Trophoblast cell (in vitro differentiated cells and primary cell): Measurements from ENCODE around the gene TET2.

ENCODE experiments used
- DNase-seq, 2 donors: peaks; one replicate each; pipeline ENCODE4 v3.0.0-alpha.2; 2016
- H2AFZ ChIP-seq: 2 replicates; pipeline ENCODE4 v1.6.1; 2013; ENCODE audit warnings: low read length, moderate library complexity, mild to moderate bottlenecking; ENCODE audit not compliant: insufficient read depth, poor library complexity
- H2AK5ac ChIP-seq: 2 replicates; pipeline ENCODE4 v1.6.1; 2013; ENCODE audit warnings: mild to moderate bottlenecking, low read length
- H2BK120ac ChIP-seq: 2 replicates; pipeline ENCODE4 v1.6.1; 2013; ENCODE audit warnings: low read length, mild to moderate bottlenecking, moderate library complexity; ENCODE audit not compliant: insufficient read depth, poor library complexity
- H2BK12ac ChIP-seq: 2 replicates; pipeline ENCODE4 v1.6.1; 2013; ENCODE audit warnings: mild to moderate bottlenecking, low read length, moderate library complexity
- H2BK5ac ChIP-seq: 2 replicates; pipeline ENCODE4 v1.6.1; 2013; ENCODE audit warnings: low read length, low read depth, moderate library complexity, mild to moderate bottlenecking; ENCODE audit not compliant: poor library complexity
- H3K14ac ChIP-seq: 2 replicates; pipeline ENCODE4 v1.6.1; 2013; ENCODE audit warnings: mild to moderate bottlenecking, low read length
- H3K18ac ChIP-seq: 2 replicates; pipeline ENCODE4 v1.6.1; 2013; ENCODE audit warnings: mild to moderate bottlenecking, low read length
- H3K23ac ChIP-seq: 2 replicates; pipeline ENCODE4 v1.6.1; 2013; ENCODE audit warnings: low read length
- H3K27ac ChIP-seq: 2 replicates; pipeline ENCODE4 v1.5.1; 2013; ENCODE audit warnings: low read depth, mild to moderate bottlenecking, inconsistent platforms, low read length, moderate library complexity
- H3K27me3 ChIP-seq: 2 replicates; pipeline ENCODE4 v1.6.1; 2013; ENCODE audit warnings: inconsistent platforms, mild to moderate bottlenecking, low read length, moderate library complexity; ENCODE audit not compliant: insufficient read depth
- H3K36me3 ChIP-seq, 2 experiments: 1 replicate in 1 of 2; 2 replicates in 1 of 2; pipeline ENCODE4 v1.6.1; 2013; ENCODE audit warnings: low read length in 2 of 2, mild to moderate bottlenecking in 2 of 2, moderate library complexity in 1 of 2; ENCODE audit not compliant: insufficient read depth in 2 of 2, control insufficient read depth in 1 of 2
- H3K4ac ChIP-seq: 2 replicates; pipeline ENCODE4 v1.6.1; 2013; ENCODE audit warnings: low read depth, mild to moderate bottlenecking, low read length, moderate library complexity
- H3K4me1 ChIP-seq, 2 experiments: 1 replicate in 1 of 2; 2 replicates in 1 of 2; pipeline ENCODE4 v1.6.1; 2013; ENCODE audit warnings: low read length in 2 of 2, mild to moderate bottlenecking in 2 of 2, moderate library complexity in 1 of 2; ENCODE audit not compliant: insufficient read depth in 2 of 2, control insufficient read depth in 1 of 2
- H3K4me2 ChIP-seq: 2 replicates; pipeline ENCODE4 v1.6.1; 2013; ENCODE audit warnings: inconsistent platforms, mild to moderate bottlenecking, low read length, moderate library complexity
- H3K4me3 ChIP-seq: 2 replicates; pipeline ENCODE4 v1.5.1; 2013; ENCODE audit warnings: mild to moderate bottlenecking, low read depth, low read length, inconsistent platforms
- H3K79me1 ChIP-seq: one replicate; pipeline ENCODE4 v1.6.1; 2013; ENCODE audit warnings: low read length
- H3K79me2 ChIP-seq: 2 replicates; pipeline ENCODE4 v1.6.1; 2013; ENCODE audit warnings: low read length, mild to moderate bottlenecking; ENCODE audit not compliant: control insufficient read depth, insufficient read depth, poor library complexity
- H3K9ac ChIP-seq: 2 replicates; pipeline ENCODE4 v1.6.1; 2013; ENCODE audit warnings: mild to moderate bottlenecking, low read length
- H3K9me3 ChIP-seq: 2 replicates; pipeline ENCODE4 v1.6.1; 2013; ENCODE audit warnings: low read depth, mild to moderate bottlenecking, control low read depth, inconsistent platforms, low read length; ENCODE audit not compliant: insufficient read depth
- H4K12ac ChIP-seq: 2 replicates; pipeline ENCODE4 v1.6.1; 2013; ENCODE audit warnings: low read depth, mild to moderate bottlenecking, low read length, moderate library complexity
- H4K8ac ChIP-seq: 2 replicates; pipeline ENCODE4 v1.6.1; 2013; ENCODE audit warnings: low read depth, mild to moderate bottlenecking, low read length, moderate library complexity
- H4K91ac ChIP-seq: one replicate; pipeline ENCODE4 v1.6.1; 2013; ENCODE audit warnings: low read depth, mild to moderate bottlenecking, low read length, moderate library complexity
- WGBS: extraction: QIAGEN DNeasy Blood & Tissue Kit; methylation state at CpG from one replicate; pipeline ENCODE4 v1.1.7; 2013; ENCODE audit warnings: missing lambda C conversion rate; ENCODE audit not compliant: insufficient read length, insufficient coverage; ENCODE audit errors: extremely low coverage; 5-methylcytosine and 5-hydroxymethylcytosine counted together

TET2 gene

GRCh38 chr4:105181259-105181658, 34.6 kb downstream of the TET2 start:
- Histone ChIP-seq H2BK5ac (no peak overlapping the region), H3K27me3 (no peaks in the 10 kb centered on the region), H3K79me2 (no peaks in the 10 kb centered on the region), H2AK5ac (no peak overlapping the region), H2BK120ac (no peak overlapping the region), H3K27ac (no peak overlapping the region), H3K4me1 (no peaks in the 10 kb centered on the region), H3K18ac (no peak overlapping the region), H3K9me3 (no peaks in the 10 kb centered on the region), H3K4ac (no peak overlapping the region), H3K14ac (no peak overlapping the region), H3K23ac (no peak overlapping the region), H4K8ac (no peak overlapping the region), H2BK12ac (no peak overlapping the region), H3K79me1 (no peaks in the 10 kb centered on the region), H3K4me3 (no peak overlapping the region), H3K36me3 (no peaks in the 10 kb centered on the region), H4K91ac (no peak overlapping the region), H2AFZ (no peak overlapping the region), H4K12ac (no peak overlapping the region), H3K9ac (no peak overlapping the region), H3K4me2 (no peak overlapping the region)
- peak in 1 of 2 donors; percentile 36 for DNase-seq
- no CpG with 5 or more reads among the region's 2 CpGs for WGBS

- Histone ChIP-seq H3K27ac (no peak overlapping the region), H4K8ac (no peak overlapping the region), H3K9me3 (no peaks in the 10 kb centered on the region), H2BK12ac (no peak overlapping the region), H3K14ac (no peak overlapping the region), H3K4ac (no peak overlapping the region), H3K4me2 (no peak overlapping the region), H3K4me1 (no peaks in the 10 kb centered on the region), H3K79me1 (no peaks in the 10 kb centered on the region), H3K4me3 (no peak overlapping the region), H3K23ac (no peak overlapping the region), H2BK120ac (no peak overlapping the region), H3K18ac (no peak overlapping the region), H3K79me2 (no peaks in the 10 kb centered on the region), H4K91ac (no peak overlapping the region), H2AFZ (no peak overlapping the region), H3K27me3 (no peaks in the 10 kb centered on the region), H2BK5ac (no peak overlapping the region), H3K36me3 (no peaks in the 10 kb centered on the region), H3K9ac (no peak overlapping the region), H2AK5ac (no peak overlapping the region), H4K12ac (no peak overlapping the region)
- peak; percentile 44 to 83 for DNase-seq
- WGBS = no CpG with 5 or more reads among the region's 3 CpGs
Measured at GRCh38 chr4:105182211-105182610, 35.5 kb downstream of the TET2 start.

GRCh38 chr4:105184316-105184980, 37.8 kb downstream of the TET2 start:
- H3K27ac ChIP-seq = no peak overlapping the region
- H2AK5ac ChIP-seq = no peak overlapping the region
- no peak overlapping the region for H4K12ac ChIP-seq
- no peak overlapping the region for H3K9ac ChIP-seq
- no peak overlapping the region for H3K4me3 ChIP-seq
- H3K9me3 ChIP-seq = no peaks in the 10 kb centered on the region
- no peak overlapping the region for H3K4ac ChIP-seq
- no peak overlapping the region for H2BK5ac ChIP-seq
- no peaks in the 10 kb centered on the region for H3K79me2 ChIP-seq
- DNase-seq = no peak
- H3K36me3 ChIP-seq = no peaks in the 10 kb centered on the region
- H3K14ac ChIP-seq = no peak overlapping the region
- H3K27me3 ChIP-seq = no peaks in the 10 kb centered on the region
- no peaks in the 10 kb centered on the region for H3K79me1 ChIP-seq
- no peak overlapping the region for H2BK12ac ChIP-seq
- no peak overlapping the region for H2AFZ ChIP-seq
- no CpG with 5 or more reads among the region's 2 CpGs for WGBS
- no peak overlapping the region for H4K91ac ChIP-seq
- no peaks in the 10 kb centered on the region for H3K4me1 ChIP-seq
- no peak overlapping the region for H2BK120ac ChIP-seq
- no peak overlapping the region for H3K23ac ChIP-seq
- H4K8ac ChIP-seq = no peak overlapping the region
- H3K4me2 ChIP-seq = no peak overlapping the region
- no peak overlapping the region for H3K18ac ChIP-seq

- Histone ChIP-seq H3K79me2 (no peaks in the 10 kb centered on the region), H3K79me1 (no peaks in the 10 kb centered on the region), H2BK5ac (no peak overlapping the region), H3K36me3 (peaks cover 0 to 2% of the 10 kb centered on the region in 2 experiments), H3K23ac (no peak overlapping the region), H4K12ac (no peak overlapping the region), H4K8ac (no peak overlapping the region), H4K91ac (no peak overlapping the region), H3K4me3 (no peak overlapping the region), H3K4me1 (no peaks in the 10 kb centered on the region), H3K4ac (no peak overlapping the region), H3K14ac (no peak overlapping the region), H3K4me2 (no peak overlapping the region), H2BK12ac (no peak overlapping the region), H3K9me3 (no peaks in the 10 kb centered on the region), H3K9ac (no peak overlapping the region), H3K27ac (no peak overlapping the region), H2AFZ (no peak overlapping the region), H3K18ac (no peak overlapping the region), H2AK5ac (no peak overlapping the region), H2BK120ac (no peak overlapping the region), H3K27me3 (no peaks in the 10 kb centered on the region)
- WGBS = no CpG with 5 or more reads among the region's 2 CpGs
- no peak for DNase-seq
Measured at GRCh38 chr4:105186701-105187161, 40.1 kb downstream of the TET2 start.
